ENCODE results near the gene TAB3. TPM values are rescaled to one million over a fixed set of nuclear protein-coding genes. Genes with fewer than 3 reads are reported as not detected.

The TAB3 gene, protein sequence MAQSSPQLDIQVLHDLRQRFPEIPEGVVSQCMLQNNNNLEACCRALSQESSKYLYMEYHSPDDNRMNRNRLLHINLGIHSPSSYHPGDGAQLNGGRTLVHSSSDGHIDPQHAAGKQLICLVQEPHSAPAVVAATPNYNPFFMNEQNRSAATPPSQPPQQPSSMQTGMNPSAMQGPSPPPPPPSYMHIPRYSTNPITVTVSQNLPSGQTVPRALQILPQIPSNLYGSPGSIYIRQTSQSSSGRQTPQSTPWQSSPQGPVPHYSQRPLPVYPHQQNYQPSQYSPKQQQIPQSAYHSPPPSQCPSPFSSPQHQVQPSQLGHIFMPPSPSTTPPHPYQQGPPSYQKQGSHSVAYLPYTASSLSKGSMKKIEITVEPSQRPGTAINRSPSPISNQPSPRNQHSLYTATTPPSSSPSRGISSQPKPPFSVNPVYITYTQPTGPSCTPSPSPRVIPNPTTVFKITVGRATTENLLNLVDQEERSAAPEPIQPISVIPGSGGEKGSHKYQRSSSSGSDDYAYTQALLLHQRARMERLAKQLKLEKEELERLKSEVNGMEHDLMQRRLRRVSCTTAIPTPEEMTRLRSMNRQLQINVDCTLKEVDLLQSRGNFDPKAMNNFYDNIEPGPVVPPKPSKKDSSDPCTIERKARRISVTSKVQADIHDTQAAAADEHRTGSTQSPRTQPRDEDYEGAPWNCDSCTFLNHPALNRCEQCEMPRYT
- polyA plus RNA-seq: 1 to 10 TPM; 6.4 to 9.9 (median 7.5) TPM

GRCh38 chrX:30889147-30890140 lies at the start of gene TAB3:
Gene TAB3 (minus strand): TSS chrX:30889254. CDS start chrX:30859588, 29,666 bp downstream.
- 0 to 22% (median 1%) methylated on average over 20 to 62 of the region's 62 CpGs for WGBS, 3 donors
- no peak within 1 kb of the TSS for H3K27ac ChIP-seq (ENCODE audit: low read depth, low read length)

DNA sequence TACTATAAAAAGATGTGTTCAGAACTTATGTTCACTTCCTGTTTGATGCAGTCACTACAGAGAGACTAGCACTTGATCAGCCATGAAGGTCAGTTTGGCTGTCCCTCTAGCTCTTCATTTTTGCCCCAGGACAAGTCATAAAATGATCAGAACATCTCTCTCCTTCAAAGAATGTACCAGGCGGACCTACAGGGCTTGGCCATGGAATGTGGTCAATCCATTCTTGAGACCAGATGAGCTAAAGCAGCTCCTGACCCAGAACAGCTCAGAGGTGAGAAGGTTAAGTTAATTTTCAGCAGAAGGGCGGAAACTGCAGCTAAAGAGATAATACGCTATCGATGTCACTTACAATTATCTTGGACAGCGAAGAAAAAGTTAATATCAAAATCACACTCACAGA lies 49.2 kb upstream of the TAB3 start:
- no peak overlapping the region for H3K27ac ChIP-seq (ENCODE audit: low read depth, low read length)
- 82 to 94% (median 90%) methylated on average over 5 of the region's 5 CpGs for WGBS, 3 donors

DNA sequence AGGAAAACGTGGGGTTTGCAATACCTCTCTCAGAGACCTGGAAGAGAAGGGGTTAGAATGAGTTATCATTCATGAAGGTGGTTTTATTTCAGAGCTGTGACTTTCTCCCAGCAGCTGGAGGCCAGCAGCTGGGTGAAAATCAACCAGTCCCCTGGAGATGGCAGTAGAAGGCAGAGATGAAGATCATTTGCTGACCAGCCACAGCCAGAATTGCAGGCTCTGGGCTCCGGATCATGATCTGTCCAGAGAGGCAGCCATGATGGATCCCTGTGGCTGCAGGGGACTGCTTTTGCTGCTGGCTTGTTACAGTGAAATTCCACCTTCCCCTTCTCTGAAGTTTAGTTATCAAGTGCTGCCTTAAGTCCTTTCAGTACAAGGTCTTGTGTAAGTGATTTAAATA lies 46.9 kb upstream of the TAB3 start:
- WGBS, 3 donors: 19 to 41% (median 27%) methylated on average over 2 of the region's 2 CpGs
- no peak overlapping the region for H3K27ac ChIP-seq (ENCODE audit: low read depth, low read length)

GRCh38 chrX:30931920-30932319 lies 42.9 kb upstream of the TAB3 start:
- 64 to 78% (median 65%) methylated on average over 1 of the region's 1 CpG for WGBS, 3 donors

GRCh38 chrX:30930679-30931078 lies 41.6 kb upstream of the TAB3 start:
- 44 to 79% (median 65%) methylated on average over 6 of the region's 6 CpGs for WGBS, 3 donors
- no peak overlapping the region for H3K27ac ChIP-seq (ENCODE audit: low read depth, low read length)

More at GRCh38 chrX:30931920-30932319, 42.9 kb upstream of the TAB3 start:
- H3K27ac ChIP-seq (ENCODE audit: low read depth, low read length): no peak overlapping the region

- H3K27ac ChIP-seq (ENCODE audit: low read depth, low read length): no peak overlapping the region
- whole genome bisulfite sequencing, 3 donors: 63 to 100% (median 67%) methylated on average over 1 of the region's 1 CpG
Measured at GRCh38 chrX:30930143-30930542, 41.1 kb upstream of the TAB3 start.

- 82 to 96% (median 86%) methylated on average over 3 of the region's 3 CpGs for WGBS, 3 donors
Measured at GRCh38 chrX:30920271-30920670, 31.2 kb upstream of the TAB3 start.

DNA sequence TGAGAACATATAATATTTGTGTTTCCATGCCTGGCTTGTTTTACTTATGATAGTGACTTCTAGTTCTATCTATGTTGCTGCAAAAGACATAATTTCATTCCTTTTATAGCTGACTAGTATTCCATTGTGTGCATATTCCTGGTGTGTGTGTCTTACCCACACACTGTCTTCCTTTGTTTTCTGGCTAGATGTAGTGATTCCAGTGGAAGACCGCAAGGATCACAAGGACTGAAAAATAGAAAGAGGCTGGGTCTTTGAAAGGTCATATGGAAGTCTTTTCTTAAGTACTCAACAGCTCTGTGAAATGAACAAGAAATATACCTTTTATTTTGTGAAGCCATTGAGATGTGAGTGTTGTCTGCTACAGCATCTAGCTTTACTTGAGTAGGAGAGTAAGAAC lies 29.4 kb upstream of the TAB3 start:
- WGBS, 3 donors: 86 to 92% (median 88%) methylated on average over 1 of the region's 1 CpG

More at GRCh38 chrX:30920271-30920670, 31.2 kb upstream of the TAB3 start:
- H3K27ac ChIP-seq (ENCODE audit: low read depth, low read length): no peak overlapping the region

GRCh38 chrX:30913492-30913891 lies 24.4 kb upstream of the TAB3 start:
- whole genome bisulfite sequencing, 3 donors: 81 to 92% (median 91%) methylated on average over 2 of the region's 2 CpGs
- H3K27ac ChIP-seq (ENCODE audit: low read depth, low read length): no peak overlapping the region

More for the DNA sequence above, 29.4 kb upstream of the TAB3 start:
- H3K27ac ChIP-seq (ENCODE audit: low read depth, low read length): no peak overlapping the region

GRCh38 chrX:30910124-30910860 lies 21.2 kb upstream of the TAB3 start:
- H3K27ac ChIP-seq (ENCODE audit: low read depth, low read length): no peak overlapping the region
- 40 to 80% (median 47%) methylated on average over 7 of the region's 7 CpGs for WGBS, 3 donors

- 68 to 88% (median 86%) methylated on average over 1 of the region's 1 CpG for WGBS, 3 donors
- no peak overlapping the region for H3K27ac ChIP-seq (ENCODE audit: low read depth, low read length)
Measured at GRCh38 chrX:30906726-30907125, 17.7 kb upstream of the TAB3 start.

GRCh38 chrX:30905321-30905720 lies 16.3 kb upstream of the TAB3 start:
- H3K27ac ChIP-seq (ENCODE audit: low read depth, low read length): no peak overlapping the region
- 35 to 92% (median 47%) methylated on average over 1 of the region's 1 CpG for WGBS, 3 donors

DNA sequence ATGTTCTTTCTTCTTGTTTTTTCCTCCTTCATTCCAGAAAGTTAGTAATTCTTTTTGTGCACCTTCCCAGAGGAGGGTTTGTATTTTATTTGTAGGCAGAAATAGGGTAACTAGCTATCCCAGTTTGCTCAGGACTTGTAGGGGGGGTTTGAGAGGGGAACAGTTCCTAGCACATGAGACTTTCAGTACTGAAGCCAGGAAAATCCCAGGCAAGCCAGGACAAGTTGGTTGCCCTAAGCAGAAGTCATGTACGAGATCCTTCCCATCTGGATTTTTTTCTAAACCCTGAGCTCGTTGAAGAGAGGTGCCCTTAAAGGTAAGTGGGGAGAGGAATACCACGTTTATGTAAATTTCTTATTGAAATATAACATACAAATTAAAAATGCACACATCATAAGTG lies 15.6 kb upstream of the TAB3 start:
- no peak overlapping the region for H3K27ac ChIP-seq (ENCODE audit: low read depth, low read length)
- WGBS, 3 donors: 27 to 59% (median 54%) methylated on average over 3 of the region's 3 CpGs

GRCh38 chrX:30904186-30904585 lies 15.1 kb upstream of the TAB3 start:
- H3K27ac ChIP-seq (ENCODE audit: low read depth, low read length): no peak overlapping the region
- WGBS, 3 donors: 43 to 53% (median 48%) methylated on average over 5 of the region's 5 CpGs

GRCh38 chrX:30900227-30900626 lies 11.2 kb upstream of the TAB3 start:
- no peak overlapping the region for H3K27ac ChIP-seq (ENCODE audit: low read depth, low read length)

- 49 to 78% (median 64%) methylated on average over 5 of the region's 5 CpGs for WGBS, 3 donors
Measured at GRCh38 chrX:30898886-30899285, 9.8 kb upstream of the TAB3 start.

GRCh38 chrX:30895370-30895769 lies 6.3 kb upstream of the TAB3 start:
- 57 to 63% (median 60%) methylated on average over 2 of the region's 2 CpGs for WGBS, 3 donors
- H3K27ac ChIP-seq (ENCODE audit: low read depth, low read length): no peak overlapping the region

More at GRCh38 chrX:30898886-30899285, 9.8 kb upstream of the TAB3 start:
- no peak overlapping the region for H3K27ac ChIP-seq (ENCODE audit: low read depth, low read length)

- H3K27ac ChIP-seq (ENCODE audit: low read depth, low read length): no peak overlapping the region
- 40 to 70% (median 59%) methylated on average over 4 of the region's 4 CpGs for WGBS, 3 donors
Measured at GRCh38 chrX:30893206-30893605, 4.2 kb upstream of the TAB3 start.
